GM18511 (cell line): ENCODE measurements around the gene SGSH.

Source experiments
- ATAC-seq: cut with Tn5 transposase; IDR thresholded peaks from one replicate; pipeline ENCODE4 v1.9.1; 2021; ENCODE audit warnings: mild to moderate bottlenecking, moderate library complexity; ENCODE audit not compliant: unreplicated experiment

The SGSH gene

GRCh38 chr17:80187090-80187489 lies 33.0 kb downstream of the SGSH start:
- ATAC-seq: no peak

GRCh38 chr17:80185968-80186367 lies 34.2 kb downstream of the SGSH start:
- no peak for ATAC-seq

- ATAC-seq: no peak
Observed at GRCh38 chr17:80184423-80184714, 35.8 kb downstream of the SGSH start.

GRCh38 chr17:80183581-80184422 lies 36.3 kb downstream of the SGSH start:
- no peak for ATAC-seq

- ATAC-seq: no peak
Observed at GRCh38 chr17:80182845-80183223, 37.3 kb downstream of the SGSH start.

DNA sequence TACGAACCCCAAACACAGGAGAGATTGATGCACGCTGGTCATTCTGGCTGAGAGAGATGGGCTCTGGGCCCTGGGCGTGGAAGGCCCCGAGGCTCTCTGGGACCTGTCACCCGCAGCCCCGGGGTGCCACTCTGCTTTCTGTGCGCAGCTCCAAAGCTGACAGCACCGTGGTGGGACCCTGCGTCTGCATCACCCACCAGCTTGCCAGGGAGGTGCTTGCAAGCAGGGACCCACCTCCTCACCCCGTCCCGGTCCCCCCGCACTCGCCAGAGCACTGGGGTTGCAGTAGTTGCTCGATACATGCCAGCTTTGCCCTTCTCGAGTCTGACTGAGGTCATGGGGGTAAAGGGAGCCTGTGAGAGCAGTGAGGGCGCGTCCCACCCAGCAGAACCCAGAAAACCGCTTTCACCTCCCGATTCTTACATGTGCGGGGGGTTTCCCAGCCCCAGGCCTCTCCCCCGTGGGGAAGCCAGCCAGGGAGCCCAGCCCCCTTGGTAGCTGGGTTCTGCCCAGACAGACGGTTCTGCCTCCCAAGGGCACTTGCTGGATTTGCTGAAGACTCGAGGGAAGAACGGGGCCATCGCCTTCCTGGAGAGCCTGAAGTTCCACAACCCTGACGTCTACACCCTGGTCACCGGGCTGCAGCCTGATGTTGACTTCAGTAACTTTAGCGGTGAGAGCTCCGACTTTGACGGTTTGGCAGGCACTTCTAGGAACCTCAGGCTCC lies 37.9 kb downstream of the SGSH start:
- no peak for ATAC-seq

DNA sequence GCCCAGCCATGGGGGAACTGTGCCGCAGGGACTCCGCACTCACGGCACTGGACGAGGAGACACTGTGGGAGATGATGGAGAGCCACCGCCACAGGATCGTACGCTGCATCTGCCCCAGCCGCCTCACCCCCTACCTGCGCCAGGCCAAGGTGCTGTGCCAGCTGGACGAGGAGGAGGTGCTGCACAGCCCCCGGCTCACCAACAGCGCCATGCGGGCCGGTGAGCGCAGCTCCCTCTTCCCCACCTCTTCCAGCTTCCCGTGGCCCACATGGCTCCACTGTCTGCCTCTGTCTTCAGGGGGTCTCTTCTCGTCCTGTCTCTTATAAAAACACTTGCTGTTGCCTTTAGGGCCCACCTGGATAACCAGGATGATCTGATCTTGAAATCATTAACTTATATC lies 38.7 kb downstream of the SGSH start:
- ATAC-seq: no peak

DNA sequence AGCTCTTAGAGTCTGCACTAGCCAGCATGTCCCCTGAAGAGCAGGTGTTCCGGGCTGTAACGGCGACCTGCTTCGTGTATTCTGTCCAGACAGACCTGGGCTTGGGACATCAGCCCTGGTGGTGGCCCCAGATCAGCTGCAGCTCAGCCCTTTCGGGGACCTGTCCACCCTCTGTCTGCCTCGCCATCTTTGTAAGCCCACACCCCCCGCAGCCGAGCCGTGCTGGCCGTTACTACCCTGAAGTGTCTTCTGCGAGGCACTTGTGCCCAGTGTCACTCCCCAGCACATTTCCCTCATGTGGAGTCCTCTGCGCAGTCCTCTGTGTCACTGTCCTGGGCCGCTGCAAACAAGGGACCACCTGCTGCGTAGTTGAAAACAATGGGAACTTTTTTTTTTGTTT lies 39.9 kb downstream of the SGSH start:
- ATAC-seq: no peak

DNA sequence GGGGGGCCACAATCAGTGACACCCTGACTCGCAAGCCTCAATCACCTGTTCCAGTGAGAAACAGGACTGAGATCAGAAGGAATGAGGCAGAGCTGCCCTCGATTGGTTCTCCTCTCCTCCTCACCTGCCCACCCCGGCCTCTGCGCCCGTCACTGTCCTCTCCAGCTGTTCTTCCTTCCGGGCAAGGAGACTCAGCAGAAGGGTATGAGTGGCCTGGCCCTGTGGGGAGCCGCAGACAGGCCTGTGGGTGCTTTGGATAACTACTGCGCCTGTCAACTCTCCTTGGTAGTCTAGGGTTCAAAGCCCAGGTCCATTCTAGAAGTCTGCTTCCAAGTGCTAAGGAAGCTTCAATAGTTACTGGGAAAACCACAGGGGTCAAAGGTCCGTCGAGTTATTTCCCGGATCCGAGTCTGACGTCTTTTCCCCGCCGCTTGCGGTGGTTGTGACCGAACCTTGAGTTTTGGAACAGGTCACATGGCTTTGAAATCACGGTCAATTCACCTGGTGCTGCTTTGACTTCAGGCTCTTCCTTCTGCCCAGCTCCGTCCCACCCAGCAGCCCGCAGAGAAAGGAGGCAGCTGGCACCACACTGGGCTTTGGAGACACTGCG lies 42.0 kb downstream of the SGSH start:
- ATAC-seq: no peak

DNA sequence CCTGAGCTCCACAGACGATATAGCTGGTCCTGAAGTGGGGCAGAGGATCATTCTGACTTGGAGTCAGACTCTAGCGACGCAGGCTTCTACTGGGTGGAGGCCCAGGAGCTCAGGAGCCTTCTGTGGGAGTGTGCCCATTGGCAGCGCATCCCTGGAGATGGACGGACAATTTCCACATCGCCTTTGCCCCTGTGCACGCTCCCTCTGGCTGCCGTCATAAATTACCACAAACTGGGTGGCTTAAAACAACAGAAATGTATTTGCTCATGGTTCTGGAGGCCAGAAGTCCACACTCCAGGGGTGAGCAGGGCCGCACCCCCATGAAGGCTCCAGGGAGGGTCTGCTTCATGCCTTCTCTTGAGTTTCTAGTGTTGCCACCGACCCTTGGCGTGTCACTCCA lies 43.4 kb downstream of the SGSH start:
- ATAC-seq: no peak

GRCh38 chr17:80173916-80174315 lies 46.2 kb downstream of the SGSH start:
- no peak for ATAC-seq

DNA sequence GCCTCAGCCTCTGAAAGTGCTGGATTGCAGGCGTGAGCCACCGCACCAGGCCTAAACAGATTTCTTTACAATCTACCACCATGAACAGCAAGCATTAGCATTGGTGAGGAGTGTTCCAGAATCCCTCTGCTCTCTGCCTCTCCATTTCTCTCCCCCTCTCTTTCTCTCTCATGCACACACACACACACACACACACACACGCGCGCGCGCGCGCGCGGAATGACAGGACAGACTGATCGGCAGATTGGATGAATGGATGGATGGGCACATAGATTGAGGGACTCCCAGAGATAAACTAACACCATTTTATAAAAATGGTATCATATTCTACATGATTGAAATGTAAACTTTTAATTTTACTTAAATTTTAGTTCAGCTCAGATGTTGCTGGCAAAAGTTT lies 47.0 kb downstream of the SGSH start:
- ATAC-seq: no peak

GRCh38 chr17:80171681-80172080 lies 48.5 kb downstream of the SGSH start:
- no peak for ATAC-seq

- ATAC-seq: no peak
Observed at GRCh38 chr17:80169784-80170500, 50.2 kb downstream of the SGSH start, which contains the start of gene CARD14. CARD14 (plus strand) TSS chr17:80170030; CDS start chr17:80181439, 11,409 bp downstream.

DNA sequence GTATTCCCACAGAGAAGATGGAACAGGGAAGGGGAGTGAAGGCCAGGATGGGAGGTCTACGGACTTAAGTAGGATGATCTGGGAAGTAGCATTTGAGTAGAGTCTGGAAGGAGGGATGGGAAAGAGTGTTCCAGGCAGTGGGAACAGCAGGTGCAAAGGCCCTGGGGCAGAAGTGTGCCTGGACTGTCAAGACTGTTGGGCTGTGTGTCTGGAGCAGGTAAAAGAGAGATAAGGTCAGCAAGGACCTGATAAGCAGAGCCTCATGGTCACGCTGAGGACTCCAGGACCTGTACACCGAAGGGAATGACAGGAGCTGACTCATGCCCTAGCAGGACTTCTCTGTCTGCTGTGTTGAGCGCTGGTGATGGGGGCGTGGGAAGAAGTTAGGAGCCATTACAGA lies 51.0 kb downstream of the SGSH start:
- no peak for ATAC-seq

DNA sequence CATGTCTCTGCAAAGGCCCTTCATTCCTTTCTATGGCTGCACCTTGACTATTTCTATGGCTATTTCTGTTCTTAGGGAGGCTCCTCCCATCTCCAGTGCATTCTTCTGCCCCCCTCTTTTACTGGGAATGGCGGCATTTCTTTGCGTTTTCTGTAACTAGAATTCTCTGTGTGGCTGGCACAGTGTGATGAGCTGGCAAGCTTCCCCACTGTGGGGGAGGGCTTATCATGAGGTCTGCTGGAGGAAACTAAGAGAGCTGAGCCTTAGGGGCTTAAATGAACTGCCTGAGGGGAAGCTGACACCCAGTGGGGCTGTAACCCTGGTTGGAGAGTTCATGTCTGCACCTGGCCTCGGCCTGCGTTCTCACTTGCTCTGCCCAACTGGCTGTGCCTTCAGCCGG lies 51.8 kb downstream of the SGSH start:
- ATAC-seq: no peak

DNA sequence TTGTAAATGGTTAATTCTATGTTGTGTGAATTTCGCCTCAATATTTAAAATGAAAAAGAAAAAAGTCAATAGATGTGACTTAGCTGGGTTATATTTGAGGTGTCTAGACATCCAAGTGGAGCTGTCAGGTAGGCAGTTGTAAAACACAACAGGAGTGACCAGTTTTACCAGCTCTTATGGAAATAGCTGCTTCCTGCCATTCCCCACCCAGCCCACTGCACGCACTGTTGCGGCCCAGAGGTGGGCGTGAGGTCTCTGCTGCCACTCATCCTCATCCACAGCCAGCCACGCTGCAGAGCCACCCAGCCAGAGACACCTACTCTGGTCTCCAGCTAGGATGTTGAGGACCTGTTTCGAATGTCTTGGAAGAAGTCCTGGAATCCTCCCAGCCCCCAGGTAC lies 53.7 kb downstream of the SGSH start:
- ATAC-seq: no peak

GRCh38 chr17:80164185-80164584 lies 55.9 kb downstream of the SGSH start:
- no peak for ATAC-seq

DNA sequence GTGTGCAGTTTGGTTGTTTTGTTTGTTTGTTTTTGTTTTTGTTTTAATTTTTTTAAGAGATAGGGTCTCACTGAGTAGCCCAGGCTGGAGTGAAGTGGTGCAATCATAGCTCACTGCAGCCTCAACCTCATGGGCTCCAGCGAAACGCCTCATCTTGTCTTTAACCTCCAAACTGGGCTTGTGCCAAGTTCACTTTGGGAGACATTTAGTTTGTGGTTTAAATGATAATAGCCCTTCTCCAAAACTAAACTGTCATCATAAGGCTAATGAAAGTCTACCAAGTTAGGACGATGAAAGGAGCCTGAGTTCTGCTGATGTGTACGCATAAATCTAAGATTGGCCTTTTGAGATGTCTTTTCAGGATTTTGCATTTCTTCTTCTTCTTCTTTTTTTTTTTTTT lies 56.8 kb downstream of the SGSH start:
- no peak for ATAC-seq

DNA sequence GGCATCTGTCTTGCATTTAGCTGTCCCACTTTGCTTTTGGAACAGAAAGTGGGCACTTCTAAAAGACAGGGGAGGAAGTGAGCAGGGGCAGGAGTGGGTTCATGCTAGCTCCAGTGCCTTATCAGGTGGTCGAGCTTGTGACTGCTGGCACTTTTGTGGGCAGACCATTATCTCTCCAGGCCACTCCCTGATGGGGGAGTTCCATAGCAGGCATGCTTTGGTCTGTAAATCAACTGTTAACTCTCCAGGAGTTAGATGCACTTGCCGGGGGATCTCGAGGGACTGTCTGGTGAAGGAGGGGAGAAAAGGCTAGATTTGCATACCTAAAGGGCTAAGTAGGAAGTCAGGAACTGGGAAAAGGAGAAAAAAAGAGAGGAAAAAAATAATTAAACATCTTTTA lies 59.6 kb downstream of the SGSH start:
- no peak for ATAC-seq
